Measurements from ENCODE around the gene ADGRG3.
"Not testable (repeated sequence)": the region's sequence is repeated elsewhere in the genome, so short reads cannot be mapped to it uniquely, and the experiment has no call there.

The ADGRG3 gene

DNA sequence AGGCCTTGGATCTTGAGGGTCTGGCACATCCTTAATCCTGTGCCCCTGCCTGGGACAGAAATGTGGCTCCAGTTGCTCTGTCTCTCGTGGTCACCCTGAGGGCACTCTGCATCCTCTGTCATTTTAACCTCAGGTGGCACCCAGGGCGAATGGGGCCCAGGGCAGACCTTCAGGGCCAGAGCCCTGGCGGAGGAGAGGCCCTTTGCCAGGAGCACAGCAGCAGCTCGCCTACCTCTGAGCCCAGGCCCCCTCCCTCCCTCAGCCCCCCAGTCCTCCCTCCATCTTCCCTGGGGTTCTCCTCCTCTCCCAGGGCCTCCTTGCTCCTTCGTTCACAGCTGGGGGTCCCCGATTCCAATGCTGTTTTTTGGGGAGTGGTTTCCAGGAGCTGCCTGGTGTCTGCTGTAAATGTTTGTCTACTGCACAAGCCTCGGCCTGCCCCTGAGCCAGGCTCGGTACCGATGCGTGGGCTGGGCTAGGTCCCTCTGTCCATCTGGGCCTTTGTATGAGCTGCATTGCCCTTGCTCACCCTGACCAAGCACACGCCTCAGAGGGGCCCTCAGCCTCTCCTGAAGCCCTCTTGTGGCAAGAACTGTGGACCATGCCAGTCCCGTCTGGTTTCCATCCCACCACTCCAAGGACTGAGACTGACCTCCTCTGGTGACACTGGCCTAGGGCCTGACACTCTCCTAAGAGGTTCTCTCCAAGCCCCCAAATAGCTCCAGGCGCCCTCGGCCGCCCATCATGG is 4.0 kb upstream of the ADGRG3 start:
- no peak for DNase-seq

DNA sequence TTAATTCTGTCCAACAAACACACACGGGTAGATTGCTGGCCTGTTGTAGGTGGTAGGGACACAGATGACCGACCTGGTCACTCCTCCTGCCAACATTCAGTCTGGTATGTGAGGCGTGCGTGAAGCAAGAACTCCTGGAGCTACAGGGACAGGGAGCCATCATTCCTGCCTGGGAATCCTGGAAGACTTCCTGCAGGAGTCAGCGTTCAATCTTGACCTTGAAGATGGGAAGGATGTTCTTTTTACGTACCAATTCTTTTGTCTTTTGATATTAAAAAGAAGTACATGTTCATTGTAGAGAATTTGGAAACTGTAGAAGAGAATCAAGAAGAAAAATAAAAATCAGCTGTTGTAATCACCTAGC is 3.5 kb upstream of the ADGRG3 start:
- no peak for DNase-seq

DNA sequence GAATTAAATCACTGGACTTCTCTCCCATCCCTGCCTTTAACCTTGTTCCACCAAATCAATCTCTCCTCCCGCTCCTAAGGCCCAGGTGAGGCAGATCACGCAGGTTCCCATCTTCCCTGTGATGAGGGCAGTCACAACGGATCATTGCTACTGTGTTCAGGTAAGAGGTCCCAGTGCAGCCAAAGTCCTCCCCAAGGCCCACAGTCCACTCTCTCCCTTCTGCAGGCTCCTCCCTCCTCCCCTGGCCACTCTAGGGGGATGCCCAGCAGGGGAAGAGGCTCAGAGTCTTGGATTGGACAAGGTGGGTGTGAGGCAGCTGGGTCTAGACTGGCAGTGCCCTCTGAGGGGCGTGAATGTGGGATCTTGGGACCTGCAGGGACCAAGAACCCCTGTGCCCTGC is 2.6 kb upstream of the ADGRG3 start:
- no peak for DNase-seq

DNA sequence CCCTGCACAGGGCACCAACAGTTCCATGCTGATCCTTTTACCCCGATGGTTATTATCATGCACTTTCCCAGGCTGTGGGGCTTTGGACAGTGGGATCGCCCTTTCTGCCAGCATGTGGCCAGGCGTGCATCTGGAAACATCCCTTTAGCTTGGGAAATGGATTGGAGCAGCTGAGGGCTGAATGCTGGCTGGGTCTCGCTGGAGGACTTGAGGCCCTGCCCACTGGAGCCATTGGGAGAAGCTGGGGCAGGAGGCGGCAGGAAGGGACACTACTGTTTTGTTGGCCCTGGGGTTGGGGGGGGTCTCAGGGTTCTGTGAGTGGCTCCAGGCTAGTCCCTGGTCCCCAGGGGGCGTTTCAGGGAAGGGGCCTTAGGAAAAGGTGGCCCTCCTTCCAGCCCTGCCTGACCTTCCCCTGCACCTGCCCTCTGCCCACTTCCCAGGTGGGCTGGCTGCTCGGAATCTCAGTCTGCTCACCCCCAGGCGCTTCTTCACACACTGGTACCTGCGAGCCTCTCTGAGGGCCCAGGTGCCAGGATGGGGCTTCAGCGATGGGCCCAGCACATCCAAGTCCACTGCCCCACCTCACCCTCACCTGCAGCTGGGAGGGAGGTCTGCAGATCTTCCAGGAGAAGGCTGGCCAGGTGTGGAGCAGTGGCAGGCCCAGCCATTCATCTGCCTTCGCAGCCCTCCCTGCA is 1.6 kb upstream of the ADGRG3 start:
- no peak for DNase-seq

DNA sequence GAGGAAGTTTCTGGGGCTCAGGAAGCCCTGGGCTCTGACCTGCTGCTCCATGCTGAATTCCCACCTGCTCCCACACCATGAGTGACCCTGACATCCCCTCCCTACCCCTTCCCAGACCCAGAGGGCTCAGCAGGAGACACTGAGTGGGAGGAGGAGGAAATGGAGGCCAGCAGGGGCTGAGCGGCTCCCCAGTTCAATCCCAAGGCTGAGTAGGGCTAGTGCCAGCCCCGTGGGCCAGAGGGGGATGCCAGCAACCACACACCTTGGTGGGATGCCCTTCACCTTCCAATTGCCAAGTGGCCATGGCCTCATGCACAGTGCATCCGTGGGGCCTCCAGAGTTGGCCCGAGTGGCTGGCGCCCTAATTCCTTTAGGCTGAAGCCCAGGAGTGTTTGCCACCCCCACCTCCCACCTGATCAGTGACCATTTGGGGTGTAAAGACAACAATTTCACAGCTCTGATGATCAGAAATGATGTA is 1.0 kb upstream of the ADGRG3 start:
- no peak for DNase-seq

DNA sequence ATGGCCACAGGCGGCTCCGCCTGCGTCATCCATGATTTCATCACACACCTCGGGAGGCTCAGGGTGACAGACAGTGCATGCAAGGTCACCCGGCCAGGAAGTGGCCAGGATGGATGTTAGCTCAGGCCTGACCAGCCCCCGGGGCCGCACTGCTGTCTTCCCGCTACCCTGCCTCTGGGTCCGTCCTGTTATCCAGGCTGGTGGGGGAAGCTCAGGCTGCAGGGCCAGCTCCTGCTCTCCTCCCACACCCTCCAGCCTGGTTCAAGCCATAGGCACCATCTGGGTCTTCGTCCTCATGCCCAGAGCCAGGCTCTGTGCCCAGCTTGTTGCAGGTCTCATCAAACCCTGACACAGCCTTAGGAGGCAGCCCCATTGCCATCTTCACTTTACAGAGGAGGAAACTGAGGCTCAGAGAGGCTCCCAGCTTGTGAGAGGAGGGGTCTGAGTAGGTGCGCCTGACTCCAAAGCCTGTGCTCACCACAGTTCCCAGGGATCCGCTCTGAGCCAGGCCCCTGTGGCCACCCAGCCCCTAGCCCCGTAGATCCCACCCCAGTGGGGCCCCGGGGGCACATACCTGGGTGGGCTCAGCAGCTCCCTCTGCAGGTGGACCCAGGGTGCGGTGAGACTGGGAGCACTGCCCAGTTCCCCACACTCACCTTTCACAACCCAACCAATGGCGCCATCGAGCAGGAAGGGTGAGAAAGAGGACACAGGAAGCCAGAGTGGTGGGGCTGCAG is 412 bp upstream of the ADGRG3 start:
- DNase-seq, result no peak

DNA sequence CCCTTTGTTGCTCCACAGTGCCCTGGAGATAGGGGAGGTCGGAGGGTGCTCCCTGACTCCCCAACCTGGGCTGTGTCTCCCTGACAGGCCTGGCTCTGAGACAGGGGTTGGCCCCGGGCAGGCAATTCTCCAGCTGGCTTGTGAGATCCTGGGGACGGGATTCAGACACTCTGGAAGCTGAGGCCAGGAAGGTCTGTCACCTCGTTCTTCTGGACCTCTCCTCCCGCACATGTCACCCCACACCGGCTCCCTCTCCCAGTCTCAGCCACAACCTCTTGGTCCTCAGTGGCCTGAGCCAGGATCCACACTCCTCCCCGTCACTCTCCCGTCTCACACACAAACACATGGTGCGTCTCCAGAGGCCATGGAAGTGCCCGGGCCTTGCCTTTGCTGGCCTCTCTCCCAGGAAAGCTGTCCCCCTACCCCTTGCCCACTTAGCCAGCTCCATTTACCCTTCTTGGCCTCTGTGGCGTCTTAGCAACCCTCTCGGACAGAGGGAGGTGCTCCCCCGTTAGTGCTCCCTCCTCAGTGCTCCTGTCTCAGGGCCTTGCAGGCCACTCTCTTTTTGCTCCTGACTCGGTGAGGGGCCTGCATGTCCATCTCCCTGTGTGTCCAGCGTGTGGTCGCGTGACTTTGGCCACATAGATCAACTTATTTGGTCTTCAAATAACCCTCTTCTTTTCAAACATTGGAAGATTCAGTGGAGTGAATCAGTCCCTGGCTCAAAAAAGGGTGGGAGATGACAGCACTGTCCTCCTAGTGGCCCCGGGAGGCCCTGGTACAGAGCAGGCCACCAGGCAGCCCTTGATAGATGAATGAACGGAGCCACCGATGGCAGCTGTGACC is 747 bp downstream of the ADGRG3 start:
- DNase-seq, result no peak

DNA sequence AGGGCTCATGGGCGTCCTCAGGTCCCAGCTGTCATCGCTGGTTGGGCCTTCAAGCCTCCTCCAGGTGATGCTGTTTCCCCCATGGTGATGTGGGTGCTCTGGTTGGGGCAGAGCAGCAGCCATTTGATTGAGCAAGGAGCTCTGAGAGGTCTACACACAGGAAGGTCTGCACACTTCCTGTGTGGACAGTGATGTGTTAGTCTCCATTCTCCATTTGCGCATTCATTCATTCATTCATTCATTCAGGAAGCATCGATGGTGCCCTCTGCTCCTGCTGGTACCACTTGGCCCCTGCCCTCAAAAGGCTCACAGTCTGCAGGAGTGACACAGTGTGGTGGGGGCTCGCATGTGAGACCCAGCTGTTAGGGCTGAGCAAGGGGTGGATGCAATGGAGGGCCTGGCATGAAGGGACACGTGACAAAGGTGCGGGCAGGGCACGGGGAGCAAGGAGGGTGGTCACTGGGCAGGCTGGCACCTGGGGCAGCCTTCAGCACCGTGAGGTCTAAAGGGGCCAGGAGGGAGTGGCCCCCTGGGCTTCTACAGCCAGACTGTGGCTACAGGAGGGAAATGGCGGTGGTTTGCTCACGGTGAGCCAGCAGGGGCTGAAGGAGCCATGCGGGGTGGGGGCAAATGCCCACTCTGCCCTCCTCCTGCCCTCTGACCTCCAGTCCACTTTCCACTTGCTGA is 1.5 kb downstream of the ADGRG3 start:
- no peak for DNase-seq

DNA sequence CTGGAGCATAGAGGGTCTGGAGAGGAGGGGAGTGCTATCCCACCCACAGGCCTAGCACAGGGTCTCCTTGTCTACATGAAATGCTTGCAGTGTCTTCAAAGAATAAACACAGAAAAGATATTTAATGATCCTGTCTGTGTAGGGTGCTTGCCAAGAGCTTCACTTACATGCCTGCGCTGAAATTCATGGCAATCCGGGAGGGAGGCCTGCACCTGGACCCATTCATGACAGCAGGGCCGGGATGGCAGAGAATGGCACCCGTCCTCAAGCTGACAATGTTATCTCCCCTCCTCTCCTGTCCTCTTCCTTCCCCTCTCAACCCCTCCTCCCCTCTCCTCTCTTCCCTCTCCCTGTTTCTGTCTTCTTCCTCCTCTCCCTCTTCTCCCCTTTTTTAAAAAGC is 2.1 kb downstream of the ADGRG3 start:
- no peak for DNase-seq

DNA sequence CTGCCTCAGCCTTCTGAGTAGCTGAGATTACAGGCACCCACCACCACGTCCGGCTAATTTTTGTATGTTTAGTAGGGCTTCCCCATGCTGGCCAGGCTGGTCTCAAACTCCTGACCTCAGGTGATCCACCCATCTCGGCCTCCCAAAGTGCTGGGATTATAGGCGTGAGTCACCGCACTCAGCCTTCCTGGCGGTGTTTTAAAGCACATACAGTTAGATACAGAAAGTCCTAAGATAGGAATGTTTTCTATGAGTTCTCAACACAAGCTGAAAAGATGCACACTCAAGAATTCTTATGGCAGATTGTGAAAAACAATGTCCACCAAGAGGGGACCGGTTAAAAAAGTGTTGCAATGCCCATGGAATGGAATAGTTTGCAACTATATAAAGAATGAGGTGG is 3.3 kb downstream of the ADGRG3 start:
- DNase-seq, result not testable (repeated sequence)

DNA sequence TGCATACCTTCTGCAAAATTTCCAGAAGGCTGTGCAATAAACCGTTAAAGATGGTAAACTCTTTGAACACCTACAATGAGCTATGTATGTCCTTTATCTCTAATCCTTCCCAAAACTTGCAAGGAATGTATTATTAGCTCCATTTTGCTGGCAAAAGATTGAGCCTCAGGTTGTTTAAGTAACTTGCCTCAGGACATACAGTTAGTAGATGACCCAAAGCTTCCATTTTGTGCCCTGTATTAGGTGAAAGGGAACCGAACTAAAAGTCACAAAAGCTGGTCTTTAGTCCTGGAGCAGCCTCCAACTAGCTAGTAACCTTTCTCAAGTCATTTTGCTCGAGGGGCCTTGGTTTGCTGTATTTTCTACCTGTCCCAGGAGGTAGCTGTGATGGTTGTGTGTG is 4.3 kb downstream of the ADGRG3 start:
- no peak for DNase-seq

DNA sequence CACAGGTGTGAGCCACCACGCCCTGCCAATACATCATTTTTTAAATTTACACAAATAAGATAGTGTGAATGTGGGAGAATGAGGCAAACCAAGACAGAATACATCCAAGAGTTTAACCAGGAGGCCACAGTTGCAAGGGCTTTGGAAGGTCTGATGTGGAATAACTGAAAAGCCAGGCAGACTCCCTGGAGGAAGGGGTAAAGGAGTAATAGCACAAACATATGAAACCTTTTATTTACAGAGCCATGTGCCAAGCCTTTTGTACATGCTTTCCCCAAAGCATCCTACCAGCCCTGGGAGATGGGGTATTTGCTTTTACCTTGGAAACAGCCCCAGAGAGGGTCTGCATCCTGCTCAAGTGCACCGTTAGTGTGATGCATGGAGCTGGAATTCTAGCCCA is 4.7 kb downstream of the ADGRG3 start:
- no peak for DNase-seq

DNA sequence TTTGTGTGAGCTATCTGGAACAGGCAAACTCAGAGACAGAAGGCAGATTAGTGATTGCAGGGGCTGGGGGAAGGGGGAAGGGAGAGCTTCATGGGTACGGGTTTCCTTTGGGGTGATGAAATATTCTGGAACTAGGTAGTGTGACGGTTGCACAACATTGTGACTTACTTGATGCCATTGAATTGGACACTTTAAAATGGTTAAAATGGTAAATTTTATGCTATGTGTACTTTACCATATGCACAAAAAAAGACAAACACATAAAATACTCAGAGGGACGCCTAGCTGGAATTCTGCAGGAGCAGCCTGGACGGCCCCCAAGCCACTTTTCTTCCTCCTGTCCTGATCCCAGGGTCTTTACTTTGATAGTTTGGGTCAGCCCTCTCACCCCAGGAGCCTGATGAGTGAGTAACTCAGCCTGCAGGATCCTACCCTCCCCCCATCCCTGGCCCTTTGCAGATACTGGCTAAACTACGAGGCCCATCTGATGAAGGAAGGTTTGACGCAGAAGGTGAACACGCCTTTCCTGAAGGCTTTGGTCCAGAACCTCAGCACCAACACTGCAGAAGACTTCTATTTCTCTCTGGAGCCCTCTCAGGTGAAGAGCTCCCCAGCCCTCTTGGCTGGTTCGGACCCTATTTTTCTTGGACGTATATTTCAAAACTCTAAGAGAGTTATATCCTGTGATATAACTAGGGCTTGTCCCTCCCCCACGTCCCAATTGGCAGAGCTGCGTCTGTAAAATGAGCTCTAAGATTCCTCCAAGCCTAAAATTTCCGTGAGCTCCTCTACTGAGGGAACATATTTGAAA is 7.8 kb downstream of the ADGRG3 start:
- no peak for DNase-seq

DNA sequence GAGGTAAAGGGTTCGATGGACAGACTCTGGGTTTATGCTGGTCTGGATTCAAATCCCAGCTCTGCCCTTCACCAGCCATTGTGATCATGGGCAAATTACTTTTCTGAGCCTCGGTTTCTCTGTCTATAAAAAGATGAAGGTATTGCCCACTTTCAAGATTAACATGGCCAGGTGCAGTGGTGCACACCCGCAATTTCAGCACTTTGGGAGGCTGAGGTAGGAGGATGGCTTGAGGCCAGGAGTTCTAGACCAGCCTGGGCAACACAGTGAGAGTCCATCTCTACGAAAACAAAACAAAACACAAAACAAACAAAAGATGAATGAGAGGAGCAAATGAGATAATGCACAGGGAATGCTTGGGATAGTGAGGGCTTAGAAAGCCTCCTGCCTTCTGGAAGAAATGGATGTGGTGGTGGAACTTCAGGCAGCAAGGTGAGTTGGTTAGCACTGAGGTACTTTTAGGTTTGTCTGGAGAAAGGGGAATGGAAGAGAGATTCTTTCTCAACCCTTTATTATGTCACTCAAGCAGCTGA is 8.5 kb downstream of the ADGRG3 start:
- no peak for DNase-seq

DNA sequence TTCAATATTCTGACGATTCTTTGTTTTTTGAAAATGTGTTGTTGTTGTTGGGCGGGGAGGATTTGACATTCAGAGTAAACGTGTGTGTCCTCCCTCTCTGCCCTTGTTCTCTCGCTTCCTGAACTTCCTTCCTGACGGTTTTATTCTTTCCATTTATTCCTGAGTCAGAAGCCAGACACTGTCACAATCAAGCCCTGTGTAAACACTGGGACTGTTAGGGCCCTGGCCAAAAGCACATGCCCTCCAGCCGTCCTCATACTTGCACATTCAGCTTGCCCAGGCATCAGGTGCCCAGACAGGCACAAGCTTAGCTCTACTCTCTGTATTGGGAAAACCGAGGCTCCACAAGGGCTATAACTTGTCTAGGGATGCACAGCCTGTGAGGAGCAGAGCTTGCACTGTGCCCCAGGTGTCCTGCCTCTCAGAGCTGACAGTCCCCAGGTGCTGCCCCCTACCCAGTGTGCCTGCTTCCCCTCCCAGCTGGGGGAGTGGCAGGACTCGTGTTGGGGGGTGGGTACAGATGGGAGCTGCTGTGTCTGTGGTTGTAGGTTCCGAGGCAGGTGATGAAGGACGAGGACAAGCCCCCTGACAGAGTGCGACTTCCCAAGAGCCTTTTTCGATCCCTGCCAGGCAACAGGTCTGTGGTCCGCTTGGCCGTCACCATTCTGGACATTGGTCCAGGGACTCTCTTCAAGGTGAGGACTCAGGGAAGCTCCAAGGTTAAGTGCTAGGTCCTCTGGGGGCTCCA is 9.7 kb downstream of the ADGRG3 start:
- DNase-seq, result no peak

DNA sequence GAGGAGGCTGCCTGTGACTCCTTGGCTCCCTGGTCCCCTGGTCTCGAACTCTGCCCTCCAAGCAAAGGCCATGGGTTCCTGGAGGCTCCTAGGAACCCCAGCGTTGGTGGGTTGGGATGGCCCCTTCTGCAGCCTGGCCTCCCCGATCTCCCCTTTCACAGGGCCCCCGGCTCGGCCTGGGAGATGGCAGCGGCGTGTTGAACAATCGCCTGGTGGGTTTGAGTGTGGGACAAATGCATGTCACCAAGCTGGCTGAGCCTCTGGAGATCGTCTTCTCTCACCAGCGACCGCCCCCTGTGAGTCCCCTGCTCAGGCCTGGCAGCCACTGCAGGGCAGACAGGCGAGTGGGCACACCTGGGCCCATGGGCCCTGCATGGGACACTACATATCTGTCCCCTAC is 10.9 kb downstream of the ADGRG3 start:
- DNase-seq, result no peak

DNA sequence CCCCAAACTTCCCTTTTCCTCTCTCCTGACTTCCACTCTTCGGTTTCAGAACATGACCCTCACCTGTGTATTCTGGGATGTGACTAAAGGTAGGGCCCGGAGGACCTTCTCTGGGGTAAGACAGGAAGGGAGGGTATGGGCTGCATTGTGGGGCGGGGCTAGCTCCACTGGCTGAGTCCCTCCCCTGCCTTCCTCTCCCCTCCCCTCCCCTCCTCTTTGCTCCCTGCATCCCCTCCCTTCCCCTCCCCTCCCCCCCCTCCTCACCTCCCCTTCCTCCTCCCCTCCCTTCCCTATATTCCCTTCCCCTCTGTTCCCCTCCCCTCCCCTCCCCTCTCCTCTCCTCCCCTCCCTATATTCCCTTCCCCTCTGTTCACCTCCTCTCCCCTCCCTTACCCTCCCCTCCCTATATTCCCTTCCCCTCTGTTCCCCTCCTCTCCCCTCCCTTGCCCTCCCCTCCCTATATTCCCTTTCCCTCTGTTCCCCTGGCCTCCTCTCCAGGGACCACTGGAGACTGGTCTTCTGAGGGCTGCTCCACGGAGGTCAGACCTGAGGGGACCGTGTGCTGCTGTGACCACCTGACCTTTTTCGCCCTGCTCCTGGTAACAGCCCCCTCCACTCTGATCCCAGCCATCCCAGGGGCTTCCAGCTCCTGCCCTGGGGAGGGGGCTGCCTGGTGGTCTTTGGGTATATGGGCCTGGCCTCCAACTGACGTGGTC is 11.8 kb downstream of the ADGRG3 start:
- DNase-seq, result no peak

DNA sequence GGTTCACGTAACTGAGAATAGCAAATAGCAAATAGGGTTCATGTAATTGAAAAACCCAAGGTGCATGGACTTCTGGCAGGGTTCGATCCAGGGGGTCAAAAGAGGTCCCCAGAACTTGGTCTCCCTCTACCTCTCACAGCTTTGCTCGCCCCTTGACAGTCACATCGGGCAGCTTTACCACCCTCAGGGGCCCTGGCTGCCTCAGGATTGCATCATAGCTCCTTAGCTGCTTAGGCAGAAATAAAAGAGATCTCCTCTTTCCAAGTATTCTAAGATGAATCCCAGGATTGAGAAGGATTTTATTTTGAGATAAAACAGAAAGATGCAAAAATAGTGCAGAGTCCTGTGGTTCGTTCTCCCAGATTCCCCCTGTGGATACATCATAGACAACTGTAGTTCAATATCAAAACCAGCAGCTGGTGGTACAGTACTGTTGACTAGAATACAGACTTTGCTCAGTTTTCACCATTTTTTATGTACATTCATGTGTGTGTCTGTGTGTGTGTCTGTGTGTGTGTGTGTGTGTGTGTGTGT is 12.8 kb downstream of the ADGRG3 start:
- DNase-seq, result no peak

DNA sequence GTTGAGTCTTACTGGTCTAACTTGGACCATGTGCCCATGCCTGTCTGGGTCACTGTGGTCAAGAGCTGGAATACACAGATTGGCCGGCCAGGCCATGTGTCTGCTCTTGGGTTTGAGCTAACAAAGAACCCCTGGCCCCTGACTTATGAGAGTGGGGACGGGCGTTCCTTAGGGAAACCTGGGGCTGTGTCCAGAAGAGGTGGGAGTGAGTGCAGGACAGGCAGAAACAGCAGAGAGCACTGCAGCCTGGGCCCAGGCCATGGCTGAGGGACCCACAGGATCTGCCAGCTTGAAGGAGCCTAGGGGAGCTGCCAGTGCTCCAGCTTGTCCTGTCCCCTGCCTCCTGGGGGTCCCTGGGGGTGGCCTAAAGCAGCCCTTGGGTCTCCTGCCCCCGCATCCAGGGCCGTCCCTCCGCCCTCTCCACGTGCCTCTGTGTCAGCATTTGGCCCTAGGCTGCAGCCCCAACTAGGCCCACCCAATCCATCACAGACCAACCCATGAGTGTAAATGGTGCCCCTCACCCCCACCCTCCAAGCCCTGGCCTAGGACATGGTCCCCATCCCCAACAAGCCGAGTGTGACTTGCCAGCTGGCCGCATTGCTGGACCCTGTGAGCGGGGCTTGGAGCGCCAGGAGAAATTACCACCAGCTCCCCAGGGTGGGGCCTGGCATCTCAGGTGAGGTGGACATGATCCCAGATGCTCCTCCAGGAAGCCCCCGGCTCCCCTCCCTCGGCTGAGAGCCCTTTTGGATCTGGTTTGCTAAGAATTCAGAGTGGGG is 14.0 kb downstream of the ADGRG3 start:
- DNase-seq, result no peak
